Omental fat pad (tissue), 4 donors: ENCODE measurements around the gene ZSCAN5B. TPM values are rescaled to one million over a fixed set of nuclear protein-coding genes. Genes with fewer than 3 reads are reported as not detected.
"Not testable (repeated sequence)": the region's sequence is repeated elsewhere in the genome, so short reads cannot be mapped to it uniquely, and the experiment has no call there.

ENCODE experiments used
- ATAC-seq: fragments of 150-250 bp; one replicate; pipeline ENCODE4 v1.9.1; 2016; ENCODE audit warnings: mild to moderate bottlenecking, moderate library complexity; ENCODE audit not compliant: low FRiP score
- DNase-seq: peaks from one replicate; pipeline ENCODE4 v3.0.0-alpha.2; 2019; ENCODE audit warnings: low spot score
- CTCF ChIP-seq, 3 donors: fragments of 450-650 bp; IDR thresholded peaks; one replicate each; pipeline ENCODE4 v1.5.1; 2016 to 2017; ENCODE audit warnings: antibody characterized with exemption in 3 of 3, mild to moderate bottlenecking in 3 of 3, moderate library complexity in 2 of 3
- total RNA-seq, 4 donors: library from RNA; depleted of rRNA; stranded (reverse); fragments of >200 nt; gene quantifications; one replicate each; pipeline ENCODE4 v1.1.0, GENCODE V29; 2016

Gene ZSCAN5B
- total RNA-seq: not detected

GRCh38 chr19:56197646-56198045 is at the start of gene ZSCAN5B:
Gene ZSCAN5B, minus strand, starts transcription at chr19:56197783. Its CDS starts 4,731 bp downstream, at chr19:56193052.
- not testable (repeated sequence) for DNase-seq, ATAC-seq

- peak; percentile 28 for ATAC-seq
- not testable (repeated sequence) for DNase-seq
Measured at GRCh38 chr19:56245764-56246163, 48.2 kb upstream of the ZSCAN5B start.

GRCh38 chr19:56245121-56245740 is 47.6 kb upstream of the ZSCAN5B start:
- DNase-seq (no peak), ATAC-seq (no peak)
- TF ChIP-seq CTCF (IDR thresholded peaks at IDR 0.05): no peak

- DNase-seq (no peak), ATAC-seq (no peak)
- TF ChIP-seq CTCF (IDR thresholded peaks at IDR 0.05): no peak
Measured at GRCh38 chr19:56223481-56223880, 25.9 kb upstream of the ZSCAN5B start.

GRCh38 chr19:56222901-56223300 is 25.3 kb upstream of the ZSCAN5B start:
- no peak for TF ChIP-seq CTCF (IDR thresholded peaks at IDR 0.05)
- no peak for DNase-seq
- ATAC-seq: no peak

- no peak for TF ChIP-seq CTCF (IDR thresholded peaks at IDR 0.05)
- no peak for ATAC-seq
- no peak for DNase-seq
Measured at GRCh38 chr19:56221851-56222250, 24.3 kb upstream of the ZSCAN5B start.

- DNase-seq, ATAC-seq: not testable (repeated sequence)
Measured at GRCh38 chr19:56221442-56221841, 23.9 kb upstream of the ZSCAN5B start.

- no peak for ATAC-seq
- DNase-seq: no peak
- TF ChIP-seq CTCF (IDR thresholded peaks at IDR 0.05): no peak
Measured at GRCh38 chr19:56218961-56219360, 21.4 kb upstream of the ZSCAN5B start.
